ENCODE data around the gene VPS8. TPM values are rescaled to one million over a fixed set of nuclear protein-coding genes. Genes with fewer than 3 reads are reported as not detected.

VPS8 gene
- total RNA-seq, 1 experiment from 2014 or later: 39.7 TPM

DNA sequence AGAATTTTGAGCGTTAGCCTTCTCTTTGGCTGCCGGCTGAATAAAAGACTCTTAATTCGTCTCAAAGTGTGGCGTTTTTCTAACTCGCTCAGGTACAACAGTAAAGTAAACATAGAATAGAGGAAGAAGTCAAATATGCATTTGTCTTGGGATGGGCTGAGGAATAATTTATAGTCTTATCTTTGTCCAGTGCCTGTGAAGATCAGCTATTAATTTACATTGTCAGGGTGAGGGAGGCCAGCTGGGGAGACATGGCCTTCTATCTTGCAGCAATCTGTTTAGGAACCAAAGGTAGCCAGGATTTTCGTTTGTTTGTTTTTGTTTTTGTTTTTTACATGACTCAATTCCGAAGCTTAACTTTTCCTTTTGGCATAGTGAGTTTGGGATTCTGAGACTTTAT is 100.2 kb downstream of the VPS8 start:
- Histone ChIP-seq H4K8ac (replicated peaks; ENCODE audit: insufficient read length, low read depth, low read length) (no peak overlapping the region), H3K56ac (ENCODE audit: insufficient read length, low read depth, low read length) (no peak overlapping the region), H3K27ac (ENCODE audit: insufficient read length, low read depth, low read length) (no peak overlapping the region), H2AFZ (ENCODE audit: low read length) (no peak overlapping the region), H3T11ph (ENCODE audit: low read length) (no peak overlapping the region), H2BK12ac (ENCODE audit: insufficient read length, low read depth, low read length) (no peak overlapping the region), H3K4me1 (ENCODE audit: insufficient read depth, low read length) (peaks cover 30% of the 10 kb centered on the region; the same call in 1 of the 2 replicates), H2BK15ac (ENCODE audit: low read depth, low read length) (no peak overlapping the region), H3K4me2 (ENCODE audit: insufficient read depth, insufficient read length, low read length) (no peak overlapping the region), H3K79me2 (ENCODE audit: insufficient read depth, low read length) (no peaks in the 10 kb centered on the region), H2BK5ac (ENCODE audit: insufficient read length, low read length) (no peak overlapping the region), H2BK20ac (ENCODE audit: low read depth, low read length, poor library complexity, severe bottlenecking) (no peak overlapping the region), H3K9me3 (ENCODE audit: control insufficient read depth, low read depth, low read length) (no peaks in the 10 kb centered on the region), H3K14ac (ENCODE audit: insufficient read depth, low read length) (no peak overlapping the region), H3K9ac (ENCODE audit: extremely low read depth, insufficient read length, low read length) (no peak overlapping the region), H3K23ac (ENCODE audit: insufficient read length, low read depth, low read length) (no peak overlapping the region), H3K79me1 (ENCODE audit: insufficient read depth, low read depth, low read length, poor library complexity, severe bottlenecking) (no peaks in the 10 kb centered on the region), H3K4ac (ENCODE audit: low read depth, low read length) (no peak overlapping the region), H4K91ac (ENCODE audit: insufficient read length, low read depth, low read length) (no peak overlapping the region), H2BK120ac (ENCODE audit: low read depth, low read length, poor library complexity, severe bottlenecking) (no peak overlapping the region), H3K18ac (ENCODE audit: insufficient read length, low read depth, low read length) (no peak overlapping the region), H3K23me2 (ENCODE audit: insufficient read length, low read depth, low read length, poor library complexity, severe bottlenecking) (no peaks in the 10 kb centered on the region), H3K27me3 (ENCODE audit: insufficient read depth, low read length) (no peaks in the 10 kb centered on the region), H4K5ac (ENCODE audit: insufficient read length, low read depth, low read length) (no peak overlapping the region), H4K20me1 (ENCODE audit: control insufficient read depth, insufficient read depth, insufficient read length) (no peaks in the 10 kb centered on the region), H2AK5ac (ENCODE audit: insufficient read length, low read length) (no peak overlapping the region)
- Mint-ChIP-seq H3K27ac (peak overlapping the region; percentile 59 to 96 (median 77); a peak in 6 of 7 replicates), H3K4me1 (peaks cover 73 to 81% of the 10 kb centered on the region in 2 experiments), H3K36me3 (ENCODE audit: insufficient read depth in 1 of 3, low read depth in 3 of 3) (peaks cover 5 to 12% (median 12%) of the 10 kb centered on the region in 3 experiments; a peak in 5 of 7 replicates), H3K9me3 (no peaks in the 10 kb centered on the region), H3K4me3 (peak overlapping the region; percentile 44 to 53), H3K27me3 (ENCODE audit: low read depth) (no peaks in the 10 kb centered on the region)
- no peak for DNase-seq
- no CpG with 5 or more reads among the region's 7 CpGs for WGBS (ENCODE audit: extremely low coverage, insufficient read length, low lambda C conversion rate)
- TF ChIP-seq, protein P1, sequence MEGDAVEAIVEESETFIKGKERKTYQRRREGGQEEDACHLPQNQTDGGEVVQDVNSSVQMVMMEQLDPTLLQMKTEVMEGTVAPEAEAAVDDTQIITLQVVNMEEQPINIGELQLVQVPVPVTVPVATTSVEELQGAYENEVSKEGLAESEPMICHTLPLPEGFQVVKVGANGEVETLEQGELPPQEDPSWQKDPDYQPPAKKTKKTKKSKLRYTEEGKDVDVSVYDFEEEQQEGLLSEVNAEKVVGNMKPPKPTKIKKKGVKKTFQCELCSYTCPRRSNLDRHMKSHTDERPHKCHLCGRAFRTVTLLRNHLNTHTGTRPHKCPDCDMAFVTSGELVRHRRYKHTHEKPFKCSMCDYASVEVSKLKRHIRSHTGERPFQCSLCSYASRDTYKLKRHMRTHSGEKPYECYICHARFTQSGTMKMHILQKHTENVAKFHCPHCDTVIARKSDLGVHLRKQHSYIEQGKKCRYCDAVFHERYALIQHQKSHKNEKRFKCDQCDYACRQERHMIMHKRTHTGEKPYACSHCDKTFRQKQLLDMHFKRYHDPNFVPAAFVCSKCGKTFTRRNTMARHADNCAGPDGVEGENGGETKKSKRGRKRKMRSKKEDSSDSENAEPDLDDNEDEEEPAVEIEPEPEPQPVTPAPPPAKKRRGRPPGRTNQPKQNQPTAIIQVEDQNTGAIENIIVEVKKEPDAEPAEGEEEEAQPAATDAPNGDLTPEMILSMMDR (conservative IDR thresholded peaks at IDR 0.05): no peak
